Stimulated activated CD4-positive, alpha-beta T cell treated with anti-CD3 and anti-CD28 coated beads, Interleukin-4, amount 100 ng/mL, for 24 hours (primary cell): ENCODE measurements around the gene FCGBP.
"Not testable (repeated sequence)": the region's sequence is repeated elsewhere in the genome, so short reads cannot be mapped to it uniquely, and the experiment has no call there.

Experiments
- DNase-seq: peaks from one replicate; pipeline ENCODE4 v3.0.0-alpha.2; 2020

FCGBP gene

GRCh38 chr19:39916851-39917396 lies 17.5 kb downstream of the FCGBP start:
- no peak for DNase-seq

GRCh38 chr19:39916236-39916635 lies 18.2 kb downstream of the FCGBP start:
- no peak for DNase-seq

DNA sequence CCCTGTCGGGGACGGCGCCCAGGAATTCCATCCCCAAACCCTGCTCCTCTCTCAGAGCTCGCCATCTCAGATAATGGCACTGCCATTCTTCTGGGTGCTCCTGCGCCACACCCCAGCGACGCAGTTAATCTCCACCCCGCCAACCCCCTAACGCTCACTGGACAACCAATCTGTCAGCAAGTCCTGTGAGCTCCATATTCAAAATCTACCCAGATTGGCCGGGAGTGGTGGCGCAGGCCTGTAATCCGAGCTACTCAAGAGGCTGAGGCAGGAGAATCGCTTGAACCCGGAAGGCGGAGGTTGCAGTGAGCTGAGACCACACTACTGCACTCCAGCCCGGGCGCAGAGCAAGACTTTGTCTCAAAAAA lies 18.6 kb downstream of the FCGBP start:
- no peak for DNase-seq

DNA sequence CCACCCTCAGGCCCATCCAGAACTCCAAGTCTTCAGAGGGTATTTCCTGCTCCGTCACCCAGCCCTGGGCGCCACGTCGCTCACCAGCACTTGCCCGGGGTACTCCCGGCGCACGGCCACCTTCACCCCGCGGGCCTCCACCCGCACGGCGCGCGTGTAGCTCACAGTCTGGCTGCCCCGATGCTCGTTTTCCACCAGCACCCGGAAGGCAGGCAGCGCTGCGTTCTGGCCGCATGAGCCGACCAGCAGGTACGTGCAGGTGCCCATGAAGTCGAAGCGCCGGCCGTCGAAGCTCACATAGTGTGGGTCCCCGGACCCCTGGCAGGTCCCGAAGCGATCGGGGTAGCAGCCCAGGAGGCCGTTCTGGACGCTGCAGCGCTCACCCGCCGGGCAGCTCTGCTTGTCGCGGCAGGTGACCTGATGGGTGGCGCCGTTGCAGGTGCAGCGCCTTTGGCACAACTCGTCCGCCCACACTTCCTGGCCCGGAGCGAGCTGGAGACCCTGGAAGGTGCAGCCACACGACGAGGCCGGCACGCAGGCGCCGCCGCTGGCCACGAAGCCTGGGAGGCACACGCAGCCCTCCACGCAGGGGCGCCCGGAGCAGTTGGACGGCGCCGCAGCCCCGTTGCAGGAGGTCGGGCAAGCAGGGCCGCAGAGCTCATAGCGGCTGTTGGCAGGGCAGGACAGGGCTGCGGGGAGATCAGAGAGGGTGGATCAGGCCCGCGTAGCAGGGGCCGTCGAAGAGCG lies 19.2 kb downstream of the FCGBP start:
- DNase-seq = no peak

DNA sequence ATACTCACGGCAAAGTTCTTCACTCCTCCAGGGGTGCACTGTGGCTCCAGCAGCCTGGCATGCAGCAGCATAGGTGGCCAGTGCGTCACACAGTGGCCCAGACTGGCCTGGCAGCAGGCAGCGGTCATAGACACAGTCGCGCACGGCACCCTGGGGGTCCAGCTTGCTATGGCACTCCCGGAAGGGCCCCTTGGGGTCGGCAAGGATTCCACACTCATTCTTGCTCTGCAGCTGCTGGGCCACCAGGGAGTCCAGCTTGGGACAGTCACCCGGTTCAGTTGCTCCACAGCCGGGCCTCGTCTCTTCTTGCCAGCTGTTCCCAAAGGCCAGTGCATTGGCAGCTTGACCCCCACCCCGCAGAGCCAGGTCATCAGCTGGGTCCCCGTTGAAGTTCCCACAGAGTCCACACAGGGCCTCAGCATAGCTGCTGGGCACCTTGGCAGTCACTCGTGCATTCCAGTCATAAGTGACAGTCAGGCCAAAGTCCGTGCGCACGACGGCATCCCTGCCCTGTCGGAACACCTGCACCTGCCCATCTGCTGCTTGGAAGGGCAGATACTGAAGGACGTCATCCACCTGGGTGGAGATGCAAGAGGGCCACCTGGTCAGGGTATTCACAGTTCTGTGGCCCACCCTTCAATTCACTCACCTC lies 20.6 kb downstream of the FCGBP start:
- no peak for DNase-seq

DNA sequence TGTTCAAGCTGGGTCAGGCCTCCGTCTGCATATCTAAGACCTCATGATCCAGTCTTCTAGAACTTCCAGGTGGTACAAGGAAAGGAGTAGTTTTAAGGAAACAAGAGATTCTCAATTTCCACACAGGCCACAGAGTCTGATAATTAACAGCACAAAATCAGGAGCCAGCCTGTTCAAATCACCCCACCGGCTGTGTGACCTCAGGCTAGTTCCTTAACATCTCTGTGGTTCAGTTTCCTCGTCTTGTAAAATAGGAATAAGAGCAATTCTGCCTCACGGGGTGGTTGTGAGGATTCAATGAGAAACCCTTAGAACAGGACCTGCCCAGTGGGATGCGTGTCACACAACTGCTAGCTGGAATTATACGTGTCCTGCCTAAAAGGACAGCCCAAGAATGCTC lies 25.6 kb downstream of the FCGBP start:
- DNase-seq = no peak

DNA sequence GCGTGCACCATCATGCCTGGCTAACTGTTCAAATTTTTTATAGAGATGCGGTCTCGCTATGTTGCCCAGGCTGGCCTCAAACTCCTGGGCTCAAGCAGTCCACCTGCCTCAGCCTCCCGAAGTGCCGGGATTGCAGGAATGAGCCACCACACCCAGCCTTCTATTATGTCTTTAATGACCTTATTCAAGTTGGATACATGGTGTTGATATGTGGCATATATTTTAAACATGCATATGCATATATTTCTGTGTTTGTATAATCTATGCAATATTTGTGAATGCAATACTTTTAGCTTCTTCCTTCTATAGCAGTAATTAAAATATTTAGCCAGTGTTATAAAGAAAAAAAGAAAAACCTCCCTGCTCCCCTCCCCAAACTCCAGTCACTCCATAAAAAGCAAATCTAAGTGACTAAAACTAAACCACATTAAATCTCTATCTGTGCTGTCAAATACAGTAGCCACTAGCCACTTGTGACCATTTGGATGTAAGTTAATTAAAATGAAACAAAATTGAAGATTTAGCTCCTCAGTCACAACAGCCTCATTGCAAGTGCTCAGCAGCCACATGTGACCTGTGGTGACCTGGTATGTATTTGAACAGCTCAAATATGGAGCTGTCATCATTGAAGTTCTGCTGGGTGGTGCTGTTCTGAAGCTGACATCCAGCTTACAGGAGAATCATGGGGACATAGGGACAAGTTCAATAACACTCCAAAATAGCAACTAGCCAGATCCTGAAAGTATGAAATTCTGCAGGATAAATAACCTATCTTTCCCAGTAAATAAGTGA lies 27.4 kb downstream of the FCGBP start:
- no peak for DNase-seq

DNA sequence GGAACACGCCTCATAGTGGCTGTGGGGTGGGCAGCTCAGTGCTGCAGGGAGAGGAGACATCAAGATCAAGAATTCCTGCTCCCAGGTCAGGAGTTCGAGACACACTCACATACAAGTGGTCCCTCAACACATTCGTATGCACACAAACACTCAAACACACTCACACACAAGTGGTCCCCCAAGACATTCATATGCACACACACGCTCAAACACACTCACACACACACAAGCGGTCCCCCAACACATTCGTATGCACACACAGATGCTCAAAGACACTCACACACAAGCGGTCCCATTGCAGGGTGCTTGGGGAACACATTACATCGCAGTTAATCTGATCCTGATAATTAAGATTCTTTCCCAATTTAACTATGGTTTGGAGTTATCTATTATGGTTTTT lies 28.2 kb downstream of the FCGBP start:
- DNase-seq = no peak

DNA sequence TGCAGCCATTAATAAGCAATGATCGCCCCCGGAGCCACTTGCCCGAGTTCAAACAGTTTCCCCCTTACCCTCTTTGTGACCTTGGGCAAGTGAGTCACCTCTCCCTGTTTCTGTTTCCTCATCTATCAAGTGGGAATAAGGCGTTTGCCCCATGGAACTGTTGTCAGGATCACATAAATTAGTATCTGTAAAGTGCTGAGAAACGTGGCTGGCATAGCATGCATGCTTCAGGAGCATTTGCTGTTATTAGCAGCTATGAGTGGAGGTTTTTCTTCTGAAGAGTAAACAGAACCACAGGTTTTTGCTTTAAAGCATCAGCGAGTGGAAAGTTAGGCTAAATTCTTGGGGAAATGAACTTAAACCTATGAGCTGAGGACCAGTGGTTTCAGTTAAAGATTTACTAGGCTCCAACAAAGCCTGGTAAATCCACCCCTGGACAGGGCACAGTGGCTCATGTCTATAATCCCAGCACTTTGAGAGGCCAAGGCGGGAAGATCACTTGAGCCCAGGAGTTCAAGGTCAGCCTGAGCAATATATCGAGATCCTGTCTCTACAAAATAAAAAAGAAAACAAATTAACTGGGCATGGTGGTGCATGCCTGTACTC lies 30.8 kb downstream of the FCGBP start:
- not testable (repeated sequence) for DNase-seq

DNA sequence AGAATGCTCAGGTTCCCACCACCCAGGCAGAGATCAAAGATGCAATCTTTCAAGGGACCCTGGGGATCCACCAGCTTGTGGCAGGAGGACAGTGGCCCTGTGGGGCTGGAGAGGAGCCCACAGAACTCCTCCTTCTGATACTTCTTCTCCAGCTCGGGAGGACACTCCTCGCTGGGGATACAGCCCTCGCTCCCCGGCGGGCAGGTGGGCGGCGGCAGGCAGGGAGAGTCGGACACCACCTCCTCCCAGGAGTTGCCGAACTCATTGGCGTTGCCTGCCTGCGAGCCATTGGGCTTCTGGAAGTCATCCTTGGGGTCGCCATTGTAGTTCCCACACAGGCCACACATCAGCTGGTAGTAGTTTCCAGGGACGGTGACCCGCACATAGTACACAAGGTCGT lies 32.1 kb downstream of the FCGBP start:
- not testable (repeated sequence) for DNase-seq

GRCh38 chr19:39901681-39902080 lies 32.8 kb downstream of the FCGBP start:
- DNase-seq = not testable (repeated sequence)

DNA sequence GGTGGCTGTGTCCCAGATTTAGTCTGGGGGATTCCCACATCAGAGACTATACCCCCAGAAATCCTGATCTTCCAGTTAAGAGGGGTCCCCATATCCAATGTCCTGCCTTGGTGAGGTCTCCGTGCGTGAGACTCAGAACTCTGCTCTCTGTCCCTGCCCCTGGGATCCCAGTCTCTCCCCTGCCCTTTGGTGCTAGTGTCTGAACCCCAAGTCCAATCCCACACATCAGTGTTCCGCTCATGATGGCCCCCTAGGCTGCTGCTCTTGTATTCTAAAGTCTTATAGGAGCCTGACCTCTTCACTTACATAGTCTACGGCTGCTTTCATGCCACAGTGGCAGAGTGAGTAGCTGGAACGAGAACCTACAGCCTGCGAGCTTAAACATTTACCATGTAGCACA lies 35.6 kb downstream of the FCGBP start:
- DNase-seq = not testable (repeated sequence)

DNA sequence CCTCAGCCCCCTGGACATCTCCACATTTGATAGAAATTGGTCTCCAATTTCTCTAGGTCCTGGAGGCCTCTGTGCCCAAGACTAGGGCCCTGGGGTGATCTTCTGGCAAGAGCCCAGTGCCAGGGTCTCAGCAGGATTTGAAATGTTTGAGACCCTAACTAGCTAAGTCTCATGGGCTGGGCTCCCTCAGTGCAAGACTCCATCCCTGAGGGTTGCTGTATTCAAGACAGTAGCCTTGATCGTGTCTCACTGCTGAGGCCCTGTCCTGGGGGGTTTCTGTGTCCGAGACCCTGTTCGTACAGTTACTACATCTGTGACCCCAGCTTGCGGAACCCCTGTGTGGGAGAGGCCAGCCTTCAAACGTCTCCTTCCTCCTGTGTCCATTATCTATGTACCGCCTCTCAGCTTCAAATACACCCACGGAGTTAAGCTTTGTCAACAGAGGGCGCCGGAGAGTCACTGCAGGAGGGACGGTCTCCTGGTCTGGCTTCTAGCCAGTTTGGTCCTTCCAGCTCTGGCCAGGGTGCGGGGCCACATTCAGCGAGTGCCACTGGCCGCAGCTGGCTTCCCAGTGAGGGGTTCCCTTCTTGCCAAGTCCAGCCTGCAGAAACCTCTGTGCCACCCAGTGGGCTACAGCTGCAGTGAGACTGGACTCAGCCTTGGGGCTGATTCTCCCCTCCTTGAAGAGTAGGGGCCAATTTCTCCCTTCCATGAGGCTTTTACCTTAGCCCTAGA lies 36.8 kb downstream of the FCGBP start:
- peak; percentile 67 for DNase-seq

- DNase-seq = not testable (repeated sequence)
Observed at GRCh38 chr19:39895096-39895495, 39.3 kb downstream of the FCGBP start.

DNA sequence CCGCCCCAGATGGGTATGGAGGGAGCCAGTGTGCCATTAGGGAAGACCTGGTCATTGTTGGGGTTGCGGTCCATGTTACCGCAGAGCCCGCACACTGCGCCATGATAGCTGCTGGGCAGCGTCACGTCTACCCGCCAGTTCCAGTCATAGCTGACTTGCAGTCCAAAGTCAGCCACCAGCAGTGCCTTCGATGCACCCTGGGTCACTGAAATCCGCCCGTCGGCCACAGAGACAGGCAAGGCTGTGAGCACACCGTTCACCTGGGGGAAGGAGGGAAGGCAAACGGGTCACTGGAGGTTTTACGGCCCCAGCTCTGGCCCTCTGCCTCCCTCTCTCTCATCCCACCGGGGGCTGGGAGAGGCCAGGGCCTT lies 40.2 kb downstream of the FCGBP start:
- not testable (repeated sequence) for DNase-seq

DNA sequence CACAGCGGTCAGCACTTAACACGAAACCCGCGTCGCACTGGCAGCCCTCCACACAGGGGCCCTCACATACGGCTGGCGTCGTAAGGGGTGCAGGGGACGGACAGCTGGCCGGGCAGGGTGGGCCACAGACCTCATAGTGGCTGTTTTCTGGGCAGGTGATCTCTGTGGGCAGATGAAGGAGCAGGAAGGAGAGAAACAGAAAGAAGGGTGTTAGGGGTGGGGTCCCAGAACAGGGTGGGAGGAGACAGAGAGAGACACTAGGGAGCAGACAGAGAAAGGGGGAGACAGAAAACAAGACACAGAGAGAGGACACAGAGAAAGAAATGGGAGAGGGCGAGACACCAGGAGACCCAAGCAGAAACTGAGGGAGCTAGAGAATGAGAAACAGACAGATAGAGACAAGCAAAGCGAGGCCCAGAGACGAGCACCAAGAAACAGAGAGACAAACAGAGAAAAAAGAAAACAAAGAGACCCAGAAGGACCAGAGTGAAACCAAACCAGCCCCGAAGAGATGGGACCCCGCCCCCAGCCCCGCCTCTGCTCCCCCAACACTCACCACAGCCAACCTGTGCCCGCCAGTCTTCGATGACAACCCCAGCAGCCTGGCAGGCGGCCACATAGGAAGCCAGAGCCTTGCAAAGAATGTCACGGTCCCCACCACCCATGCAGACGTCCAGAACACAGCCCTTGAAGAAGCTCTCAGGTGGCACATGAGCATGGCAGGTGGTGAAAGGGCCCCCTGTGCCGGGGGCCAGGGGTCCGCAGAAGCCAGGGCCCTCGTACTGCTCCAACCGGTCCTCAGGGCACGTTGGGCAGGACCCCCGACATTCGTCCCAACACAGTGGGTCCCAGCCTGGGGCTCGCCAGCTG lies 40.8 kb downstream of the FCGBP start:
- DNase-seq = not testable (repeated sequence)

DNA sequence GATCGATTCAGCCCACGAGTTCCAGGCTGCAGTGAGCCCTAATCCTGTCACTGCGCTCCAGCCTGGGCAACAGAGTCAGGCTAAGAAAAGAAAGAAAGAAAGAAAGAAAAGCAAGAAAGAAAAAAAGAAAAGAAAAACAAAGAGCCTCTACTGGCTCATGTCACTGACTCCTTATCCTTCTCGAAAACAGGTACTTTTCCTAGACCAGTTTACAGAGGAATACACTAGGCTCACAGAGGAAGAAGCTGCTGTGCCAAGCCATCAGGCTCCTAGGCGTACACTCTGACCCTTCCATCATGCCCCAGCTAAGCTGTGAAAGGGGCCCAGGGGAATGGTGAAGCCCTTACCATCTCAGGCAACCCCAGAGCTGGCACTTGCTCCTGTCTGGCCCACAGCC lies 41.9 kb downstream of the FCGBP start:
- not testable (repeated sequence) for DNase-seq

- peak; percentile 8 for DNase-seq
Observed at GRCh38 chr19:39891660-39892505, 42.6 kb downstream of the FCGBP start.

- no peak for DNase-seq
Observed at GRCh38 chr19:39890755-39891551, 43.5 kb downstream of the FCGBP start.
